HG02610 (cell line): Measurements from ENCODE around the gene PTPRK.

Experiments
- ATAC-seq: cut with Tn5 transposase; IDR thresholded peaks from one replicate; pipeline ENCODE4 v1.9.1; 2021; ENCODE audit warnings: mild to moderate bottlenecking, moderate library complexity; ENCODE audit not compliant: unreplicated experiment

PTPRK gene

DNA sequence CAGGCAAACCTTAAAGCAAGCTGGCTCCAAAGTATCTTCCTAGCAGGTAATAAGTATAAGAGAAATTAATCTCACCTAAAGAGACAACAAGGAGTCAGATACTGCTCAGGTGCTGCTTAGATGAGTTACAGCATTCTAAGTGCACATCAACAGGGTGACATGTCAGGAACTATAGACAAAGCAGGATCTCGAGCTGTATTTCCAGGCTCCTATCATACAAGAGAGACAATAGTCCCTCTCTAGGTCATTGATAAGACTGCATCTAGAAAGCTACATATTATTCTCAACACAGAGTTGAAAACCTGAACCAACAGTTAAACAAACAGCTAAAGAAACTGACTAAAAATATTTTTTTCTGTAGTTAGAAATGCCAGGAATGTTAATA, 3.9 kb downstream of the PTPRK start:
- no peak for ATAC-seq

- ATAC-seq, result no peak
Observed at GRCh38 chr6:128515550-128516513, 4.6 kb downstream of the PTPRK start.

- no peak for ATAC-seq
Observed at GRCh38 chr6:128513878-128514277, 6.5 kb downstream of the PTPRK start.

GRCh38 chr6:128512296-128512695, 8.1 kb downstream of the PTPRK start:
- ATAC-seq, result no peak

DNA sequence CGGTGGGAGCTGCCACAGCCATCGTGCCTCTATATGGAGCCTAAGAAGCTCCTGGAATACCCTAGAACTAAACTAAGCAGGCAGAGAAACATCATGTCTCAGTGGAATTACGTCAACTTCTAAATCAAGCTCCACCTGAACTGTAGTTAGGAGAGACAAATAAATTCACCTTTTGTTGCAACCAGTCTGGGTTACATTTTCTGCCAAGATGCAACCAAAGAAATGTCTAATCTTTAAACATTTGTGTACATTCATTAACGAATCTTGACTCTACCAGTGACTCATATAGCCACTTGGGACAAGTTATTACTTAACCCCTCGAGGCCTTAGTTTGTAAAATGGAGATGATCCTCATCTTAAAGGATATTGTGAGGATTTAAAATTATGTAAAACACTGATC, 8.9 kb downstream of the PTPRK start:
- no peak for ATAC-seq

- ATAC-seq, result no peak
Observed at GRCh38 chr6:128509709-128510108, 10.7 kb downstream of the PTPRK start.

DNA sequence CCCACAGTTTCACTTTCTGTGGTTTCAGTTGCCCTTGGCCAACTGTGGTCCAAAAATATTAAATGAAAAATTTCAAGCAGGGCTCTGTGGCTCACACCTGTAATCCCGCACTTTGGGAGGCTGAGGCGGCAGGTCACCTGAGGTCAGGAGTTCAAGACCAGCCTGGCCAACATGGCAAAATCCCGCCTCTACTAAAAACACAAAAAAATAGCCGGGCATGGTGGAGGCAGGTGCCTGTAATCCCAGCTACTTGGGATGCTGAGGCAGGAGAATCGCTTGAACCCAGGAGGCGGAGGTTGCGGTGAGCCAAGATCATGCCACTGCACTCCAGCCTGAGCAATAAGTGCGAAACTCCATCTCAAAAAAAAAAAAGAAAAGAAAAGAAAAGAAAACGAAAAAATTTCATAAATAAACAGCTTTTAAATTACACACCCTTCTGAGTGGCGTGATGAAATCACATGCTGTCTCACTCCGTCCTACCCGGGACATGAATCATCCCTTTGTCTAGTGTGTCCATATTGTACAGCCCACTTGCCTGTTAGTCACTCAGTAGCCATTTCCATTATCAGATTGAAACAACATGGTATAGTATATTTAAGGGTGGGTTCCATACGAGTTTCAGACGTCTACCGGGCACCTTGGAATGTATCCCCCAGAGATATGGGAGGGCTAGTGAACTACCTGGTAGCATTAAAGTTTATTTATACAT, 11.7 kb downstream of the PTPRK start:
- ATAC-seq, result no peak

DNA sequence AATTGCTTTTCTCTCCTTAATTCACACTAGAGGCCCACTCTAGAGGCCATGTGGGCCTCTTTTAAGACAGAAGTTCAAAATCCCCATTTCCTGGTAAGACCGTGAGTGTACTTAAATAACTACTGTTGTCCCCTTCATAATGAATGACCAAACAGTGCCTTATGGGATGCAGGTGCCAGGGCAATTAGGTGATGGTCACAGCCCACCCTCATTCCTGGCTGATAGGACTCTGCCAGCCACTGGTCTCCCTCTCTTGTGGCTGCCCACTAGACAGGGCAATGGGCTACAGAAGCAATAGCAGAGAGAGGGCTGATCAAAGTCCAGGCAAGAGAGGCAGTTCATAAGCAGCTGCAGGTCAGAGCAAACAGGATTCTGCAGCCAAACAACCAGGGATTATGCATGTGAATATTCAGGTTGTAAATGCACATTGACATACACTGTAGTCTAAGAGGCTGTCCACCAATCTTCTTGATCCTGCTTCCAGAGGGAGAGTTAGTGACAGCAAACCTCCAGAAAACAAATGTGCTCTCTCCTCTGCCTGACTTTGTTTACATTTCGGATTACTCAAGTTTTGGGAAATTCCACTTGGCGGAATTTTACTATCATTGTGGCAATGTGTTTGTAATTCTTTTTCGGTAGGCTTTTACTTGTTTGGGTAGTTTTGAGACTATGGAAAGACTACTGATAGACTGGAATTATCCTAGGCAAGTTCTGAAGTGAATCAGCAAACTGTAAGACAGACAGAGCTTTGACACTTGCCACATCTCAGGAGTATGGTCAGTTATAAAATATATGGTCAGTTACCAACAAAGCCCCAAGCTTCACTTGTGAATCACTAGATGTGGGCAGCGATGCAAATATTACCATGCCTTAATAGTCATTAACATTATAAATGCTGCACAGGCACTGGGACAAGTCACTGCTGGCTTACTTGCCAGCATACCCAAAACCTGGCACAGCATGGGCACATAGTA, 12.8 kb downstream of the PTPRK start:
- no peak for ATAC-seq

DNA sequence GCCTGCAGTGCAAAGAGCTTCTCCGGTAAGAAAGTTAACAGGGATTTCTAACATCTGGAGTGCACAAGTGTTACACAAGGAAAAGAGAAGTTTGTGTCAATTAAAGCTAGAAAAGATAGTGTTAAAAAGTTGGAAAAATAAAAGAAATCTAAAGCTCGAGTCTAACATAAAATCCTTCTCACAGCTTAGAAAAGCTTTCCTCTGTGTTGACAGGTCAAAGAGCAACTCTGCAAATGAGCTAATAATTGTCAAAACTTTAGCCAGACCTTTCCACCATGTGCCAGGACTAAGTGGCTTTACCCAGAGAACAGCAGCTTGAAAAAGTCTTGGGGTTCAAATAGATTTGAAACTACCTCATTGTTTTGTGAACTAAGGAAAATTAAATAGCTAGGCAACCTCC, 14.8 kb downstream of the PTPRK start:
- no peak for ATAC-seq

GRCh38 chr6:128504003-128504654, 16.3 kb downstream of the PTPRK start:
- ATAC-seq, result no peak

DNA sequence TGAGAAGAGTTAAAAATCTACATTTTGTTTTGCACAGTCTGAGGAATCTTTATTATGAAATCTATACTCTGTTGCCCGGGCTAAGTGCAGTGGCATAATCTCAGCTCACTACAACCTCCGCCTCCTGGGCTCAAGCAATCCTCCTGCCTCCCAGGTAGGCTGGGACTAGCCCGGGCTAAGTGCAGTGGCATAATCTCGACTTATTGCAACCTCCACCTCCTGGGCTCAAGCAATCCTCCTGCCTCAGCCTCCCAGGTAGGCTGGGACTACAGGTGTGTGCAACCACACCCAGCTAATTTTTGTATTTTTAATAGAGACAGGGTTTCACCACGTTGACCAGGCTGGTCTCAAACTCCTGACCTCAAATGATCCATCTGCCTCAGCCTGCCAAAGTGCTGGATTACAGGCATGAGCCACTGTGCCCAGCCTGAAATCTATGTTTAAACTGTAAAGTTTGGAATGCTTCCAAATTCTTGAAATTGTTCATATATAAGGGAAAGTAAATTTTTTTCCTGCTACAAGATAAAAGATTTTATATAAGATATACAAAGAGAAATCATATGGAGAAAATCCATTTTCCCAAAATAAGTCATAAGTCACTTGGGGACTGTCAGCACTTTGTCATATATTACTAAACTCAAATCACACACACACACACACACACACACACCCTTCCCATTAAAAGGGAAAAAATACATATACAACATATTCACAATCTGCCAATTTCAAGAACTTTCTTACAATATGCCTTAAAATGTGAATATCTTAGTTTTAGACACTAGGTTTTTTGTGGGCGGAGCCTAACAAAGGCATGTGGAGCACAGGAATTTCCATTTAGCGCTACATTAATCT, 19.4 kb downstream of the PTPRK start:
- ATAC-seq, result no peak

DNA sequence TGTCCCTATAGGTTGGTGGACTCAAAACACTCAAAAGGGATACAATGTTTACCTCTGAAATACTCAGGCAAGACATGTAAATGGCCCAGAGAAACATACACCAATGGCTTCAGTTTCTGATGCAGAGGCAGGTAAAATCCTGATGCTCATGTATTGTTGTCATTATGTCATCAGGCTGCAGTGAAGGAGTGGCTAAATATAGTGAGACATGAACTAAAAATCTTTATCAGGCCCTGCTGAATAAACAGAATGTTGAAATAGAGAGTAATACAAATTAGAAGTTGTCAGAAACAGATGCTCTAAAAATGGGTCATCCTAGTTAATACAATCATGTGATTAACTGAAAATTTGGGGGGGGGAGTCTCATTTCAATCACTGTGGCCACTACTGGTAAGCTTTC, 20.4 kb downstream of the PTPRK start:
- no peak for ATAC-seq

DNA sequence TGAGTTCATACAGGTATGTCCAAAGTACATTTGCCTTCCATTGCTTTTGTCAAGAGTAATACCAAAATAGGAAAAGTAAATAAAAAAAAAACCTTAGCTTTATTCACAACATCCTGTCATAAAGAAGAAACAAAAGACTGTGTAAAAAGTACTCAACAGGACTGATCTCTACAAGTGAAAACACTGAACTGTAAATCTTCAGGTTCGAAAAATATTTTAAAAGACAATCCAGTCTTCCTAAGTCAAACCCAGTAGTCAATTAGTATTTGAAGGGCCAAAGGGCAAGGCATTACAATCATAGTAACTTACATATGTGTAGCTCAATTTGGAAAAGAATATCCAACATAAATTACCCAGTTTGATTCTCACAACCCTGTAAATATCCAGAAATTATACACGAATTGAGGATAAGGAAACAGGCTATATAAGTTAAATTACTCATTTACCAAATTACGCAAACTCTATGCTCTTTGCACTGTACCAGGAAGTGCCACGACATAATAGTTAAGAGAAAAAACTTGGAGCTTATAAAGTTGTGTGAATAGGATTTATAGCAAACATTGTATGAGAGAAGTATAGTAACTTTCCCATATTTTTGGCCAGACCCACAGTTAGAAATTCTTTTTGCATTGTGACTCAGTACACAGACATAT, 21.2 kb downstream of the PTPRK start:
- ATAC-seq, result no peak

- ATAC-seq, result no peak
Observed at GRCh38 chr6:128498234-128498633, 22.2 kb downstream of the PTPRK start.

- no peak for ATAC-seq
Observed at GRCh38 chr6:128495536-128496333, 24.7 kb downstream of the PTPRK start.

GRCh38 chr6:128494440-128494839, 26.0 kb downstream of the PTPRK start:
- ATAC-seq, result no peak

GRCh38 chr6:128493877-128494276, 26.5 kb downstream of the PTPRK start:
- no peak for ATAC-seq

GRCh38 chr6:128492386-128492785, 28.0 kb downstream of the PTPRK start:
- no peak for ATAC-seq
